HepG2 (cell line): Measurements from ENCODE around the gene SECTM1. TPM values are rescaled to one million over a fixed set of nuclear protein-coding genes. Genes with fewer than 3 reads are reported as not detected.

Source experiments
- CENPBD1 ChIP-seq: sonication (generic); formaldehyde crosslinking; IDR thresholded peaks from 2 replicates; pipeline ENCODE4 v1.8.0; 2022; ENCODE audit warnings: missing genetic modification reagents, low read depth, mild to moderate bottlenecking, borderline replicate concordance
- DDIT3 ChIP-seq: sonication (generic); formaldehyde crosslinking; IDR thresholded peaks from 2 replicates; pipeline ENCODE4 v1.4.0; 2020; ENCODE audit warnings: mild to moderate bottlenecking, missing genetic modification reagents
- EEA1 ChIP-seq: sonication (generic); formaldehyde crosslinking; IDR thresholded peaks from 2 replicates; pipeline ENCODE4 v1.5.1; 2020; ENCODE audit warnings: mild to moderate bottlenecking, missing genetic modification reagents, borderline replicate concordance
- FOXC1 ChIP-seq: sonication (generic); formaldehyde crosslinking; IDR thresholded peaks from 2 replicates; pipeline ENCODE4 v1.8.0; 2022; ENCODE audit warnings: mild to moderate bottlenecking, missing genetic modification reagents, borderline replicate concordance
- GPBP1L1 ChIP-seq: sonication (generic); formaldehyde crosslinking; IDR thresholded peaks from 2 replicates; pipeline ENCODE4 v1.5.0; 2020; ENCODE audit warnings: mild to moderate bottlenecking, missing genetic modification reagents
- MTERF4 ChIP-seq: sonication (generic); formaldehyde crosslinking; IDR thresholded peaks from 2 replicates; pipeline ENCODE4 v1.8.0; 2023; ENCODE audit warnings: mild to moderate bottlenecking, missing genetic modification reagents
- MYPOP ChIP-seq: sonication (generic); formaldehyde crosslinking; IDR thresholded peaks from 2 replicates; pipeline ENCODE4 v1.8.1; 2023; ENCODE audit warnings: mild to moderate bottlenecking, moderate library complexity, missing genetic modification reagents
- NR2C2 ChIP-seq: sonication (generic); formaldehyde crosslinking; IDR thresholded peaks from 2 replicates; pipeline ENCODE4 v1.4.0; 2020; ENCODE audit warnings: missing genetic modification reagents, mild to moderate bottlenecking, moderate library complexity, borderline replicate concordance
- NR3C1 ChIP-seq: sonication (generic); formaldehyde crosslinking; IDR thresholded peaks from 2 replicates; pipeline ENCODE4 v1.4.0; 2020; ENCODE audit warnings: missing genetic modification reagents
- PAWR ChIP-seq: sonication (generic); formaldehyde crosslinking; IDR thresholded peaks from 2 replicates; pipeline ENCODE4 v1.4.0; 2020; ENCODE audit warnings: missing genetic modification reagents, mild to moderate bottlenecking, borderline replicate concordance
- PBX3 ChIP-seq: sonication (generic); formaldehyde crosslinking; IDR thresholded peaks from 2 replicates; pipeline ENCODE4 v1.8.1; 2023; ENCODE audit warnings: missing genetic modification reagents, inconsistent platforms, borderline replicate concordance
- PITX1 ChIP-seq: sonication (generic); formaldehyde crosslinking; IDR thresholded peaks from 2 replicates; pipeline ENCODE4 v1.5.1; 2020; ENCODE audit warnings: mild to moderate bottlenecking, missing genetic modification reagents
- RBFOX2 ChIP-seq: fragments of 200-400 bp; formaldehyde crosslinking; IDR thresholded peaks from 2 replicates; pipeline ENCODE4 v1.6.1; 2017; ENCODE audit warnings: low read depth, mild to moderate bottlenecking, low read length
- SMARCE1 ChIP-seq: fragments of 450-650 bp; IDR thresholded peaks from 2 replicates; pipeline ENCODE4 v1.6.1; 2017; ENCODE audit warnings: borderline replicate concordance
- TFE3 ChIP-seq: IDR thresholded peaks from 2 replicates; pipeline ENCODE4 v1.6.1; 2016
- U2AF2 ChIP-seq: fragments of 200-400 bp; formaldehyde crosslinking; IDR thresholded peaks from 2 replicates; pipeline ENCODE4 v1.6.1; 2017; ENCODE audit warnings: low read depth, mild to moderate bottlenecking, low read length
- ZBTB20 ChIP-seq: sonication (generic); formaldehyde crosslinking; IDR thresholded peaks from 2 replicates; pipeline ENCODE4 v1.8.1; 2023; ENCODE audit warnings: missing genetic modification reagents, low read depth, mild to moderate bottlenecking, borderline replicate concordance
- ZNF263 ChIP-seq: sonication (generic); formaldehyde crosslinking; IDR thresholded peaks from 2 replicates; pipeline ENCODE4 v1.4.0; 2020; ENCODE audit warnings: missing genetic modification reagents
- ZNF292 ChIP-seq: sonication (generic); formaldehyde crosslinking; IDR thresholded peaks from 2 replicates; pipeline ENCODE4 v1.8.1; 2022; ENCODE audit warnings: mild to moderate bottlenecking, low read depth, missing genetic modification reagents, borderline replicate concordance
- ZNF616 ChIP-seq: sonication (generic); formaldehyde crosslinking; IDR thresholded peaks from 2 replicates; pipeline ENCODE4 v1.5.0; 2020; ENCODE audit warnings: low read depth, mild to moderate bottlenecking, missing genetic modification reagents
- ZSCAN25 ChIP-seq: sonication (generic); formaldehyde crosslinking; IDR thresholded peaks from 2 replicates; pipeline ENCODE4 v1.8.0; 2022; ENCODE audit warnings: mild to moderate bottlenecking, missing genetic modification reagents
- polyA plus RNA-seq, 8 experiments: library from polyadenylated mRNA; depleted of rRNA in 3 of 8; stranded (reverse) in 7 of 8; unstranded in 1 of 8; fragments of >200 nt; fragmentation: Illumina TruSeq in 4 of 8; extraction: Trizol in 4 of 8; gene quantifications; 2 replicates each; pipeline versions ENCODE4 v1.2.1 to v1.2.3, GENCODE V29; 2011 to 2016; ENCODE audit warnings: low read depth in 4 of 8, missing spikeins in 1 of 8, mixed read lengths in 1 of 8; ENCODE audit not compliant: insufficient read depth in 1 of 8
- total RNA-seq, 5 experiments: library from RNA; depleted of rRNA; stranded (reverse); fragments of >200 nt; fragmentation: Illumina TruSeq; extraction: Trizol; gene quantifications; 2 replicates each; pipeline ENCODE4 v1.2.3, GENCODE V29; 2016; ENCODE audit warnings: low read depth in 1 of 5

SECTM1 gene
- total and polyA plus RNA-seq, 2 of the 13 experiments (the other 11 are each of a cell fraction or from before 2014, with no cell fraction given): 3.5 to 5.3 TPM

GRCh38 chr17:82296511-82297279 is 36.9 kb downstream of the SECTM1 start (continued):
- no peak for TF ChIP-seq MTERF4 (CRISPR knock-in tag)
- TF ChIP-seq NR3C1 (CRISPR knock-in tag): no peak
- no peak for TF ChIP-seq CENPBD1 (CRISPR knock-in tag)
- TF ChIP-seq U2AF2: no peak
- no peak for TF ChIP-seq PBX3
- no peak for TF ChIP-seq DDIT3 (CRISPR knock-in tag)
- no peak for TF ChIP-seq SMARCE1
- no peak for TF ChIP-seq NR2C2
- no peak for TF ChIP-seq FOXC1 (CRISPR knock-in tag)
- no peak for TF ChIP-seq ZNF292 (CRISPR knock-in tag)
- TF ChIP-seq GPBP1L1 (CRISPR knock-in tag): no peak
- TF ChIP-seq EEA1 (CRISPR knock-in tag): 0 out of 2 replicates have a peak, but pooled peaks have one; percentile 4
- no peak for TF ChIP-seq ZBTB20 (CRISPR knock-in tag)
- no peak for TF ChIP-seq ZSCAN25 (CRISPR knock-in tag)
- no peak for TF ChIP-seq PITX1 (CRISPR knock-in tag)
- no peak for TF ChIP-seq ZNF616 (CRISPR knock-in tag)
- TF ChIP-seq TFE3 (CRISPR knock-in tag): no peak
- TF ChIP-seq PAWR (CRISPR knock-in tag): no peak
- TF ChIP-seq RBFOX2: no peak
- no peak for TF ChIP-seq ZNF263 (CRISPR knock-in tag)
- TF ChIP-seq MYPOP (CRISPR knock-in tag): no peak
